HG03039 (cell line): Measurements from ENCODE around the gene TGM2.

ENCODE experiments used
- ATAC-seq: cut with Tn5 transposase; IDR thresholded peaks from one replicate; pipeline ENCODE4 v1.9.1; 2021; ENCODE audit warnings: mild to moderate bottlenecking, moderate library complexity; ENCODE audit not compliant: unreplicated experiment

Gene TGM2

GRCh38 chr20:38134427-38135270 is 30.4 kb downstream of the TGM2 start:
- no peak for ATAC-seq

DNA sequence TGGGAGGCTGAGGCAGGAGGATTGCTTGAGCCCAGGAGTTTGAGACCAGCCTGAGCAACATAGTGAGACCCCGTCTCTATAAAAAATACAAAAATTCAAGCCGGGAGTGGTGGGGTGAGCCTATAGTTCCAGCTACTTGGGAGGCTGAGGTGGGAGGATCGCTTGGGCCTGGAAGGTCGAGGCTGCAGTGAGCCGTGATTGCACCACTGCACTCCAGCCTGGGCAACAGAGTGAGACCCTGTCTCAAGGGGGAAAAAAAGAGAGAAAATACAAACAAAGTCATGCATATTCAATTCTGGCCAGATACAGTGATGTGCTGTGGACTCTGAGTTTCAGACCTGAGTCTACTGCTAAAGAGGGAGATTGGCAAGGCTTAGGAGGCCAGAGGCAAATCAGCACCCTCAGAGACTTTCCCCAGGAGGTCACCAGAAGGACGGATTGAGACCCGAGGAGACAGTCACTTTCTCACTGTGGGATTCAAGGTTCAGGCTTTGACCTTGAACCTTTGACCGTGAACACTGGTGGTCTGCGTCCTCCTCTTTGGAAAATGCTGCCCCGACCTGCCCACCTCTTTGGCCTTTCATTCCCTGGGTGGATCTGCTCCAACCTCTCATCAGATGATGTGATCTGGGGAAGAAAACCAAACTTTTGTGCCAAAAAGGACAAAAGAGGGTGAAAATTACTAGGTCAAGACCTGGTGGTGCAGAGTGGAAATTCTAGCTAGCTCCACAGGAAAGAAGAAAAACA is 31.2 kb downstream of the TGM2 start:
- no peak for ATAC-seq

DNA sequence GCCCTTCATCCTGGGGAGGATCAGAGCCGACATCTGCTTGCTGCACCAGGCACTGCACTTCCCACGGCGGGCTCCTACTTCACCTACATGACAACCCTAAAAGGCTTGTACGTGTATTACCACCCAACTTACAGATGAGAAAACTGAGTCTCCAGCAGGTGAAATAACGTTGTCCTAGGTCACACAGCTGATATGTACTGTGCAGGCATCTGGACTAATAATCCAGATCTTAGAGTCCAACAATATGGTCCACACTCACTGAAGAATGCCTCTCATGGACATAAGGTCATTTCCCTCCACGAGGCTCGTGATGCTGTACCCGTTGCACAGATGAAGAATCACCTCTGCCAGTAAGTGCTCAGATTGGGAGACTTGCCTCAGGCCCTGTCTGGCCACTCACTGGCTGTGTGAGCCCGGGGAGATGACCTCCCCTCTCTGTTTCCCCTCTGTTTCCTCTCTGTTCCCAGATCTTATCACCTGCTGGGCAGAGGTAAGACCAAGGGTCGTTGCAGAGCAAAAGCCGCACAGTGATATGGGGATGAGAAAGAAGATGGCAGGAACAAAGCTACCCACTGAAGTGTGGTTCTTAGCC is 32.1 kb downstream of the TGM2 start:
- ATAC-seq: no peak

DNA sequence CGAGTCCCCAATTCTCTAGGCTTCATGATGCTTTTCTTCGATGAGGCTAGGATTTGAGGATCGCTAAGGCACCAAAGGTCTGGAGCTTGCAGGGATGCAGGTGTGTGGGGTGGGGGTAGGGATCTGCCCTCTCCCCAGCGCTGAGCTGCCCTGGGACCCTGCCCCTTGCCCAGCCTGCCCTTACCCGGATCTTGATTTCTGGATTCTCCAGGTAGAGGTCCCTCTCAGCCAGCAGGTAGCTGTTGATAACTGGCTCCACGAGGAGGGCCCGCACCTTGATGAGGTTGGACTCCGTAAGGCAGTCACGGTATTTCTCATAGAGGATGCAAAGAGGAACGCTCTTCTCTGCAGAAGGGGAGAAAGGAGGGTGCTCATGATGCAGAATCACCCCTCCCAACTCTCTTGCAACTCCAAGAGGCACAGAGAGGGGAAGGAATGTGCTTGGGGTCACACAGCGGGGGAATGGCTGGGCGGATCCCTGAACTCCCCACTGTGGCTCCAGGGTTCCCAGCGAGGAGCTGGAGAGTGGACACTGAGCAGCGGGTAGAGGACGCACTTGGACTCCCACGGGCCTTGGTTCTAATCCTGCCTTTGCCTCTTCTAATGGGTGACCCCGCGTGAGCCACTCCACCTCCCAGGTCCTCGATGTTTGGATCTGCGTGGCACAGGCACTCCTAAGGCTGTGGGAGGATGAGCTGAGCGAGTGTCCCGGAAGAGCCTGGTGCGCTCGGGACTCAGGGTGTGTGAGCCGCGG is 32.7 kb downstream of the TGM2 start:
- no peak for ATAC-seq

GRCh38 chr20:38131588-38132121 is 33.4 kb downstream of the TGM2 start:
- ATAC-seq: no peak

DNA sequence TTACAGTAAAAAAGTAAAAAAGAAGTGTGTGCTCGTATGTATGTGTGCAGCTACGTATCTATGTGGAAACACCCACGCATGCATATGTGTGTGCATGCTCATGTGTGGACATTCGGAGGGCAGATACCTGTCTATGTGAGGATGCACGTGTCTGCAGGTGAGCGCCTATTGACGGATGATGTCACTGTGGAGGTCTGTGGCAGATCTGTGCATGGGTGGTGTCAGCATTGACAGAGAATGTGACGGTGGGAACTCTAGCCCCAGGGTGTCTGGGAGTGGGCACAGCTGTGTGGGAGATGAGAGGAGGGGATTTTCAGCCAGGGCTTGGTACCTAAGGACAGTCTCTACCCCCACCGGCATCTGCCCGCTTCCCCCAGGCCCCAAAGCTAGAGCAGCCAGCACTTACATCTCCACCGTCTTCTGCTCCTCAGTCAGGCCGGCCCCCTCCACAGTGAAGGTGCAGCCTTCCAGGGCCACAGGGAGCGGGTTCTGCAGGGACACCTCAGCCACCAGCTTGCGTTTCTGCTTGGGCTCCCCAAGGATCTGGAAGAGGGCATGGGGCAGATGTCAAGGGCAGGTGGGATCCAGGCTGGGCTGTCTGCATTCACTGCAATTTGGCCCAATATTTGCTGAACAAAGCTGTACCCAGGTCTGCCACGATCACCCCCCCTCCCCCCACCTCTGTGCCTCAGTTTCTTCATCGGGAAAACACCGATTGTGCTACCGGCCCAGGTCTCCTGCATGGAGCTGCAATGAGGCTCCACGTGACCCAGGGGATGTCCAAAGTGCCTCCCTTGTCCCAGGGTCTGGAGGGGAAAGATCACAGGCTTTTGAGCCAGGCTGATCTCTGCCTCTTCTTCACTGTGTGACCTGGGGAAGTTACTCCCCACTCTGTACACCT is 34.1 kb downstream of the TGM2 start:
- ATAC-seq: no peak

GRCh38 chr20:38129893-38130609 is 35.0 kb downstream of the TGM2 start:
- no peak for ATAC-seq

GRCh38 chr20:38129248-38129865 is 35.7 kb downstream of the TGM2 start:
- ATAC-seq: no peak

- ATAC-seq: no peak
These were observed 36.4 kb downstream of the TGM2 start for GRCh38 chr20:38128691-38129090.

- ATAC-seq: no peak
These were observed 37.0 kb downstream of the TGM2 start for GRCh38 chr20:38127920-38128528.

GRCh38 chr20:38126932-38127621 is 38.0 kb downstream of the TGM2 start:
- ATAC-seq: no peak

DNA sequence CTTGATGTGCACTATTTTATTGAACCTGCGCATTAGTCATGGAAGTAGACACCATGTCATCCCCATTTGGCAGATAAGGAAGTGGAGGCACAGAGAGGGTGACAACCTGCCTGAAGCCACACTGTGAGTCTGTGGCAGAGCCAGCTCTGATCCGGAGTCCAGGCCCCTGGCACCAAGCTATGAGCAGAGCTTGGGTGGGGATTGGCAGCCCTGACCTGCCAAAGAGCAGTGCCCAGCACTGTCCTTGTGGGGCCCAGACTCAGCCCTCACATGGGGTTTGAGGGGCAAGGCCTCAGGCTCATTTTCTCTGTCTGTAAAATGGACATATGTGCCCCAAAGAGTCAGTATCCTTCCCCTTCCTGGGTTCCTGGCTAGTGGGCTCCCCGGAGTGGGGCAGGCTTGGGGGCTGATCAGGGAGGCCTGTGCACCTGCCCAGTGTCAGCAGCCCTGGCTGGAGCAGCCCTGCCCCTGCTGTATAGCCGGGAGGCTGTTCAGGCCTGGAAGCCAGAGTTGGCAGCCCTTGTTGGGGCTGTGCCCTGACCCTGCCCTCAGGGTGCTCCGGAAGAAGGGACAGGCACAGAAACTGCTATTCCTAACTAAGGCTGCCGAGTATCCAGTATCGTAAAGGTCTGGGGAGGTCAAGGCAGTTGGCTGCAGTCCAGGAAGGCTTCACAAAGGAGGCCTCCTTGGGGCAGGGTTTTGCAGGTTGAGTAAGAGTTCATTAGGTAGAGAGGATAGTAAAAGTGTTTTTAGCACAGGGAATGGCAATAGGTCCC is 38.7 kb downstream of the TGM2 start:
- ATAC-seq: no peak

- no peak for ATAC-seq
These were observed 39.7 kb downstream of the TGM2 start for GRCh38 chr20:38125157-38126056.

DNA sequence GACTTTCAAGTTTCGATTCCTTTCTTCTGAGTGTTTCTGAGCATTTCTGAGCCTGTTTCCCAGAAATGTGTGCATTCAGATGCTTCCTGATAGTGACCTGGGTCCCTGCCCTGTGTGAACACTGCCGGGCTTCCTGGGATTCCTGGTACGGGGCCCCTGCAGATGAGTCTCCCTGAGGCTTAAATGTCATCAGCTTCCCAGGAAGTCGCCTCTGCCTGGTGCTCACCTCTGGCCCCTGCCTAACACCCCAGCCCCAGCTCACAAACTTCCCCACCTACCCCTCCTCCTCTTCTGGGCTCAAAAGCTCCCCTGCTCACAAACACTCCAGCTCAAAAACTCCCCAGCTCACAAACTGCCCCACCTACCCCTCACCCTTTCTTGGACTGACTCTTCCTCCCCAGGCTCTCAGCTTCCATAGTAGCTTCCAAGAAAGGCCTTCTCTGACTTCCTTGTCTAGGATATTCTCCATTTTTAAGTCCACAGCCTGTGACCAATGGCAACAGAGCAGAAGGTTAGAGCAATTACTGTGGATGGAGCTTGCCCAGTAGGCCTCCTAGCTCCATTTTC is 42.0 kb downstream of the TGM2 start:
- no peak for ATAC-seq

- no peak for ATAC-seq
These were observed 43.3 kb downstream of the TGM2 start for GRCh38 chr20:38121741-38122140.

DNA sequence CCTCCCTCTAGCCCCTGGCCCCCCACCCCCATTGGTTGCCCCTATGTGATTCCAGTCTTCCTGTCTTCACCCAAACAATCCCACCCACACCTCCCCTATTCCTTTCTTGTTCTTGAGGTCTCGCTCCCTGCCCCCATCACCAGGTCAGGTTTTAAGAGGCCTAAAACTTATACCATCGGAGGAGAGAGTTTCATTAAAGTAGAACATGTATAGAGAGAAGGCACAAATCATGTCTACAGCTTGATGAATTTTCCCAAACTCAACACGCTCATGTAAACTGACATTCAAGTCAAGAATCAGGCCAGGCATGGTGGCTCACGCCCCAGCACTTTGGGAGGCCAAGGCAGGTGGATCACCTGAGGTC is 44.5 kb downstream of the TGM2 start:
- no peak for ATAC-seq
